ENCODE measurements around the gene KCNN2. TPM values are rescaled to one million over a fixed set of nuclear protein-coding genes. Genes with fewer than 3 reads are reported as not detected.

KCNN2 gene
- total RNA-seq, 1 experiment from 2014 or later: 0.17 TPM

DNA sequence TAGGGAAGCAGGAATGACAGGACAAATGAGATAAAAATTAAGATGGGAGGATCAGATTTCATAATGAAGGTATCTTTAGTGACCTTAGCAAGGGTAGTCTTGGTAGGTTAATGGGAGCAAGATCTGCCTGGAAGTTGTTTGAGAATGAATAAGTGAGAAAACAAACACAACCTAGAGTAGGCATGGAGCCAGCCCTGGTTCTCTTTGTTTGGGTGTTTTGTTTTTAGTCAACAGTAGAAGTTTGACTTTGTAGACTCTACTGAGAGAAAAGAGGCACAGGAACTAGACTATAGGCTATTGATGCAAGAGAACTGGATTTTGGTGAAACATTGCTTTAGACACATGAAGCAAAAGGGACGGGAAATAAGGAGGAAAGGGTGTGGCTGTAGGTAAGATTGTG, 40.3 kb downstream of the KCNN2 start:
- intact Hi-C loops (cut with micrococcal nuclease; ENCODE audit: unreplicated experiment): no loop called here
- POLR2A ChIA-PET (ENCODE audit: low non-redundant PET): no interaction called here

GRCh38 chr5:114407783-114408182, 45.9 kb downstream of the KCNN2 start:
- Histone ChIP-seq H3K9me3 (ENCODE audit: low read depth, low read length, poor library complexity, severe bottlenecking) (no peaks in the 10 kb centered on the region), H3K36me3 (ENCODE audit: insufficient read depth, low read length, poor library complexity, severe bottlenecking) (no peaks in the 10 kb centered on the region), H3K27ac (ENCODE audit: low read depth, low read length, poor library complexity, severe bottlenecking) (no peak overlapping the region), H3K4me1 (ENCODE audit: insufficient read depth, low read length, poor library complexity, severe bottlenecking) (no peaks in the 10 kb centered on the region), H3K27me3 (replicated peaks; ENCODE audit: insufficient read depth, low read depth, low read length, poor library complexity) (no peaks in the 10 kb centered on the region), H3K4me3 (ENCODE audit: low read depth, low read length, poor library complexity, severe bottlenecking) (no peak overlapping the region)
- POLR2A ChIA-PET (ENCODE audit: low non-redundant PET): no interaction called here
- intact Hi-C loops (cut with micrococcal nuclease; ENCODE audit: unreplicated experiment): no loop called here
- CTCF ChIA-PET: no interaction called here
- TF ChIP-seq EZH2 (IDR thresholded peaks at IDR 0.05; ENCODE audit: borderline replicate concordance, low read depth, low read length, poor library complexity, severe bottlenecking) (no peak), CTCF (conservative IDR thresholded peaks at IDR 0.05; ENCODE audit: low read depth, low read length) (no peak)
- no TSS peak for BruUV-seq (replicated peaks)
- no peak for DNase-seq (ENCODE audit: low spot score)

More for the DNA sequence above, 40.3 kb downstream of the KCNN2 start:
- TF ChIP-seq CTCF (conservative IDR thresholded peaks at IDR 0.05; ENCODE audit: low read depth, low read length): no peak
- TF ChIP-seq EZH2 (IDR thresholded peaks at IDR 0.05; ENCODE audit: borderline replicate concordance, low read depth, low read length, poor library complexity, severe bottlenecking): no peak
- no peaks in the 10 kb centered on the region for H3K4me1 ChIP-seq (ENCODE audit: insufficient read depth, low read length, poor library complexity, severe bottlenecking)
- H3K27ac ChIP-seq (ENCODE audit: low read depth, low read length, poor library complexity, severe bottlenecking): no peak overlapping the region
- H3K27me3 ChIP-seq (replicated peaks; ENCODE audit: insufficient read depth, low read depth, low read length, poor library complexity): no peaks in the 10 kb centered on the region
- no peak for DNase-seq (ENCODE audit: low spot score)
- no TSS peak for BruUV-seq (replicated peaks)
- CTCF ChIA-PET: no interaction called here
- H3K36me3 ChIP-seq (ENCODE audit: insufficient read depth, low read length, poor library complexity, severe bottlenecking): no peaks in the 10 kb centered on the region
- peaks cover 5% of the 10 kb centered on the region for H3K9me3 ChIP-seq (ENCODE audit: low read depth, low read length, poor library complexity, severe bottlenecking)
- no peak overlapping the region for H3K4me3 ChIP-seq (ENCODE audit: low read depth, low read length, poor library complexity, severe bottlenecking)

DNA sequence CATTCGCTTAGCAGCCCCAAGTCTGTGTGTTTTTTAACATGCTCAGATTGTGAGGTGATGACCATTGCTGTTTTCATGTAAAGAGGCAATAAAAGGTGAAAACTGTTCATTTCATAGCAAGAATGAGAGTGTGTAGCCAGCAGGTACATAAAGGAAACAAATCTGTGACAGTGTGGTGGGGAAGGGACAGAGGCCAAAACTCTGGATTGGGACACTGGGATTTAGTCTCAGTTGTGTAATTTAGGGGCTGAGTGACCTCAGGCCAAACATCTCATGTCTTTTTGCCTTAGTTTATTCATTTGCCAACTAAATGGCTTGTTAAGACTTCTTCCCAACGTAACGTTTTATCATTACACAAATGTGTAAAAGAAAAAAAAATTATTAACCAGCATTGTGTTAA, 47.0 kb downstream of the KCNN2 start:
- POLR2A ChIA-PET (ENCODE audit: low non-redundant PET): no interaction called here
- Histone ChIP-seq H3K27me3 (replicated peaks; ENCODE audit: insufficient read depth, low read depth, low read length, poor library complexity) (no peaks in the 10 kb centered on the region), H3K36me3 (ENCODE audit: insufficient read depth, low read length, poor library complexity, severe bottlenecking) (no peaks in the 10 kb centered on the region), H3K4me1 (ENCODE audit: insufficient read depth, low read length, poor library complexity, severe bottlenecking) (no peaks in the 10 kb centered on the region), H3K27ac (ENCODE audit: low read depth, low read length, poor library complexity, severe bottlenecking) (no peak overlapping the region), H3K9me3 (ENCODE audit: low read depth, low read length, poor library complexity, severe bottlenecking) (no peaks in the 10 kb centered on the region), H3K4me3 (ENCODE audit: low read depth, low read length, poor library complexity, severe bottlenecking) (no peak overlapping the region)
- DNase-seq (ENCODE audit: low spot score): no peak
- no peak for TF ChIP-seq CTCF (conservative IDR thresholded peaks at IDR 0.05; ENCODE audit: low read depth, low read length)
- TF ChIP-seq EZH2 (IDR thresholded peaks at IDR 0.05; ENCODE audit: borderline replicate concordance, low read depth, low read length, poor library complexity, severe bottlenecking): no peak
- BruUV-seq (replicated peaks): no TSS peak
- intact Hi-C loops (cut with micrococcal nuclease; ENCODE audit: unreplicated experiment): no loop called here
- CTCF ChIA-PET: no interaction called here
